H9 (cell line): ENCODE data around the gene CTIF. TPM values are rescaled to one million over a fixed set of nuclear protein-coding genes. Genes with fewer than 3 reads are reported as not detected.

Experiments
- DNase-seq: peaks from one replicate; pipeline ENCODE4 v3.0.0-alpha.2; 2017
- H2AFZ ChIP-seq: one replicate; pipeline ENCODE4 v1.6.1; 2013; ENCODE audit warnings: mild to moderate bottlenecking, low read length, control low read depth, moderate library complexity
- H2AK5ac ChIP-seq: 2 replicates; pipeline ENCODE4 v1.6.1; 2013; ENCODE audit warnings: low read length, control low read depth, mixed read lengths; ENCODE audit not compliant: insufficient read length
- H2BK120ac ChIP-seq: one replicate; pipeline ENCODE4 v1.6.1; 2013; ENCODE audit warnings: low read depth, mild to moderate bottlenecking, low read length, control low read depth, inconsistent platforms; ENCODE audit not compliant: poor library complexity, severe bottlenecking
- H2BK12ac ChIP-seq: 2 replicates; pipeline ENCODE4 v1.6.1; 2013; ENCODE audit warnings: low read length, control low read depth, mixed read lengths, low read depth; ENCODE audit not compliant: insufficient read length
- H2BK15ac ChIP-seq: 2 replicates; pipeline ENCODE4 v1.6.1; 2013; ENCODE audit warnings: low read depth, low read length, control low read depth
- H2BK20ac ChIP-seq: one replicate; pipeline ENCODE4 v1.6.1; 2013; ENCODE audit warnings: low read depth, mild to moderate bottlenecking, low read length, control low read depth, inconsistent platforms; ENCODE audit not compliant: poor library complexity, severe bottlenecking
- H2BK5ac ChIP-seq: 2 replicates; pipeline ENCODE4 v1.6.1; 2013; ENCODE audit warnings: low read length, control low read depth, mixed read lengths; ENCODE audit not compliant: insufficient read length
- H3K14ac ChIP-seq: 2 replicates; pipeline ENCODE4 v1.6.1; 2013; ENCODE audit warnings: low read length, control low read depth; ENCODE audit not compliant: insufficient read depth
- H3K18ac ChIP-seq: 2 replicates; pipeline ENCODE4 v1.6.1; 2013; ENCODE audit warnings: low read depth, mild to moderate bottlenecking, mixed read lengths, low read length, control low read depth; ENCODE audit not compliant: insufficient read length
- H3K23ac ChIP-seq: 2 replicates; pipeline ENCODE4 v1.6.1; 2013; ENCODE audit warnings: low read length, control low read depth, mixed read lengths, low read depth; ENCODE audit not compliant: insufficient read length
- H3K23me2 ChIP-seq: 2 replicates; pipeline ENCODE4 v1.6.1; 2013; ENCODE audit warnings: low read depth, mild to moderate bottlenecking, mixed read lengths, low read length, control low read depth; ENCODE audit not compliant: insufficient read length, poor library complexity, severe bottlenecking
- H3K27ac ChIP-seq: 2 replicates; pipeline ENCODE4 v1.5.1; 2013; ENCODE audit warnings: low read length, control low read depth, mixed read lengths, low read depth; ENCODE audit not compliant: insufficient read length
- H3K27me3 ChIP-seq: 2 replicates; pipeline ENCODE4 v1.6.1; 2013; ENCODE audit warnings: low read length, control low read depth, inconsistent platforms; ENCODE audit not compliant: insufficient read depth
- H3K4ac ChIP-seq: 2 replicates; pipeline ENCODE4 v1.6.1; 2013; ENCODE audit warnings: low read depth, mild to moderate bottlenecking, control low read depth, inconsistent platforms, low read length, moderate library complexity
- H3K4me1 ChIP-seq: 2 replicates; pipeline ENCODE4 v1.6.1; 2013; ENCODE audit warnings: low read length, control low read depth, inconsistent platforms; ENCODE audit not compliant: insufficient read depth
- H3K4me2 ChIP-seq: 2 replicates; pipeline ENCODE4 v1.6.1; 2013; ENCODE audit warnings: low read length, control low read depth, mixed read lengths; ENCODE audit not compliant: insufficient read length, insufficient read depth
- H3K56ac ChIP-seq: 2 replicates; pipeline ENCODE4 v1.6.1; 2013; ENCODE audit warnings: low read depth, mild to moderate bottlenecking, mixed read lengths, low read length, control low read depth; ENCODE audit not compliant: insufficient read length
- H3K79me1 ChIP-seq: 2 replicates; pipeline ENCODE4 v1.6.1; 2013; ENCODE audit warnings: low read depth, mild to moderate bottlenecking, moderate library complexity, low read length, control low read depth, inconsistent platforms; ENCODE audit not compliant: insufficient read depth, poor library complexity, severe bottlenecking
- H3K79me2 ChIP-seq: 2 replicates; pipeline ENCODE4 v1.6.1; 2013; ENCODE audit warnings: low read length, control low read depth, inconsistent platforms; ENCODE audit not compliant: insufficient read depth
- H3K9ac ChIP-seq: 2 replicates; pipeline ENCODE4 v1.6.1; 2013; ENCODE audit warnings: low read length, control low read depth, mixed read lengths; ENCODE audit not compliant: insufficient read length; ENCODE audit errors: extremely low read depth
- H3K9me3 ChIP-seq: one replicate; pipeline ENCODE4 v1.6.1; 2013; ENCODE audit warnings: low read depth, low read length, inconsistent platforms; ENCODE audit not compliant: control insufficient read depth
- H3T11ph ChIP-seq: one replicate; pipeline ENCODE4 v1.6.1; 2013; ENCODE audit warnings: mild to moderate bottlenecking, low read length, control low read depth, inconsistent platforms
- H4K20me1 ChIP-seq: one replicate; pipeline ENCODE4 v1.6.1; 2013; ENCODE audit not compliant: control insufficient read depth, insufficient read length, insufficient read depth
- H4K5ac ChIP-seq: 2 replicates; pipeline ENCODE4 v1.6.1; 2013; ENCODE audit warnings: low read depth, mild to moderate bottlenecking, mixed read lengths, low read length, control low read depth; ENCODE audit not compliant: insufficient read length
- H4K8ac ChIP-seq: replicated peaks from 2 replicates; pipeline ENCODE4 v1.6.1; 2013; ENCODE audit warnings: low read length, control low read depth, mixed read lengths, low read depth; ENCODE audit not compliant: insufficient read length
- H4K91ac ChIP-seq: 2 replicates; pipeline ENCODE4 v1.6.1; 2013; ENCODE audit warnings: low read depth, mild to moderate bottlenecking, moderate library complexity, mixed read lengths, low read length, control low read depth; ENCODE audit not compliant: insufficient read length
- H3K27ac Mint-ChIP-seq, 3 experiments: 2 replicates in 2 of 3; 3 replicates in 1 of 3; pipeline ENCODE4 v1.8.0; 2020 to 2021; ENCODE audit warnings: mixed read lengths in 3 of 3, mild to moderate bottlenecking in 1 of 3, moderate library complexity in 1 of 3
- H3K27me3 Mint-ChIP-seq: 2 replicates; pipeline ENCODE4 v1.8.0; 2021; ENCODE audit warnings: low read depth, mild to moderate bottlenecking, moderate library complexity, mixed read lengths
- H3K36me3 Mint-ChIP-seq, 3 experiments: 2 replicates in 2 of 3; 3 replicates in 1 of 3; pipeline ENCODE4 v1.8.0; 2020 to 2021; ENCODE audit warnings: low read depth in 3 of 3, mixed read lengths in 3 of 3; ENCODE audit not compliant: insufficient read depth in 1 of 3
- H3K4me1 Mint-ChIP-seq, 2 experiments: 2 replicates each; pipeline ENCODE4 v1.8.0; 2020; ENCODE audit warnings: mixed read lengths in 2 of 2
- H3K4me3 Mint-ChIP-seq, 2 experiments: 2 replicates in 1 of 2; 3 replicates in 1 of 2; pipeline ENCODE4 v1.8.0; 2020 to 2021; ENCODE audit warnings: mild to moderate bottlenecking in 2 of 2, mixed read lengths in 2 of 2, moderate library complexity in 1 of 2
- H3K9me3 Mint-ChIP-seq, 2 experiments: 2 replicates in 1 of 2; 3 replicates in 1 of 2; pipeline ENCODE4 v1.8.0; 2020; ENCODE audit warnings: mild to moderate bottlenecking in 2 of 2, mixed read lengths in 2 of 2, moderate library complexity in 1 of 2
- CTCF ChIP-seq: fragments of 200-600 bp; sonication (generic); conservative IDR thresholded peaks from 3 replicates; pipeline ENCODE4 v1.8.0; 2021; ENCODE audit warnings: antibody characterized with exemption, mild to moderate bottlenecking
- WGBS: extraction: QIAGEN DNeasy Blood & Tissue Kit; methylation state at CpG from one replicate; pipeline ENCODE4 v1.1.7; 2013; ENCODE audit warnings: missing lambda C conversion rate, low lambda C conversion rate, mixed read lengths; ENCODE audit not compliant: insufficient read length; ENCODE audit errors: extremely low coverage; 5-methylcytosine and 5-hydroxymethylcytosine counted together
- total RNA-seq: library from RNA; stranded (reverse); gene quantifications from 2 replicates; pipeline ENCODE4 v1.2.1, GENCODE V29; 2021

Gene CTIF
- total RNA-seq, 1 experiment from 2014 or later = 15.8 TPM

DNA sequence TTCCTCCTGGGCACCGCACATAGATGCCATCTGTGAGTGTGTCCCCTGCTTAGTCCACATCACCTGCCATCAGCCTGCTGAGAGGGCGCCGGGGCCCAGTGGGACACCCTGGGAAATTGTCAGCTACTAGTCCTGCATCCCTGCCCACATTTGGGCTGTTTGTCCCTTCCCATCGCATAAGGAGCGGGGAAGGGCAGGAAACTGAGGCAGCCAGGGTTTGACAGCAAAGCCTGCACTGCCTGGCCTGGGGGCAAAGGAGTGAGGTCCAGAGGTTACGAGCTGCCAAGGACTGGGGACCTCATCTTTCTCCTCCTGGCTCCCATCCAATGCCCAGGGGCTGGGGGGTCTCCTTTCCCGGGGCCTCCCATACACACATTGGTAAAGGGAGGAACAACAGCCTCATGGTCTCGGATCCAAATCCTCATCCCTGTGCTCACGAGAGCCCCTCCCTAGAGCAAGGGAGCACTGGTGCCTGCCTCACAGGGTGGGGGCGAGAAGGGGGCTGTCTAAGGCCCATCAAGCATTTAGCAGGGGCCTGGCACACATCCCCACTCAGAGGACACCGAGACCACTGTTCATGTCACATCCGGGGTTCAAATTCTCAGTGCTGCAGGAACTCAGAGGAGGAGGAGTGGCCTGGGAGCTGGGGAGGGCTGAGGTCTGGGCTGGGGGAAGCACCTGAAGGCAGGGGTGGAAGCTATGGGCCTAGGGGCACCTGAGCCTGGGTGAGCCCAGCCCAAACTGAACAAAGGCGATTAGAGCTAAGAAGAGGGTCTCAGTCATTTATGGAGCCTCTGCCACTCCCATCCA lies 298.2 kb downstream of the CTIF start:
- H3K14ac ChIP-seq = no peak overlapping the region
- DNase-seq = no peak

More for the DNA sequence above, 298.2 kb downstream of the CTIF start:
- Histone ChIP-seq H3K27me3 (no peaks in the 10 kb centered on the region), H3K4me2 (no peak overlapping the region), H2BK15ac (no peak overlapping the region), H2BK5ac (no peak overlapping the region), H2BK20ac (no peak overlapping the region), H3K56ac (no peak overlapping the region), H3T11ph (no peak overlapping the region), H4K5ac (no peak overlapping the region), H3K79me2 (no peaks in the 10 kb centered on the region), H3K9me3 (no peaks in the 10 kb centered on the region), H3K4me1 (no peaks in the 10 kb centered on the region), H3K23me2 (no peaks in the 10 kb centered on the region), H4K91ac (no peak overlapping the region), H3K79me1 (no peaks in the 10 kb centered on the region), H4K20me1 (no peaks in the 10 kb centered on the region), H2AFZ (no peak overlapping the region), H2AK5ac (no peak overlapping the region), H2BK120ac (no peak overlapping the region), H3K23ac (no peak overlapping the region), H3K9ac (no peak overlapping the region), H3K4ac (no peak overlapping the region), H2BK12ac (no peak overlapping the region), H3K18ac (no peak overlapping the region), H4K8ac (no peak overlapping the region), H3K27ac (no peak overlapping the region)
- H3K9me3 Mint-ChIP-seq = no peaks in the 10 kb centered on the region
- no peak overlapping the region for H3K4me3 Mint-ChIP-seq
- TF ChIP-seq CTCF = no peak
- H3K27me3 Mint-ChIP-seq = no peaks in the 10 kb centered on the region; the same call in 1 of the 2 replicates
- H3K27ac Mint-ChIP-seq = no peak overlapping the region
- H3K4me1 Mint-ChIP-seq = peaks cover 46 to 49% of the 10 kb centered on the region in 2 experiments
- H3K36me3 Mint-ChIP-seq = no peaks in the 10 kb centered on the region
- WGBS = no CpG with 5 or more reads among the region's 13 CpGs
